ENCODE measurements around the gene ZBTB45. TPM values are rescaled to one million over a fixed set of nuclear protein-coding genes. Genes with fewer than 3 reads are reported as not detected.

Gene ZBTB45
- total and polyA plus RNA-seq, 9 of the 15 experiments (the other 6 are each of a cell fraction or from before 2014, with no cell fraction given): 0.08 to 16.1 (median 1.8) TPM

DNA sequence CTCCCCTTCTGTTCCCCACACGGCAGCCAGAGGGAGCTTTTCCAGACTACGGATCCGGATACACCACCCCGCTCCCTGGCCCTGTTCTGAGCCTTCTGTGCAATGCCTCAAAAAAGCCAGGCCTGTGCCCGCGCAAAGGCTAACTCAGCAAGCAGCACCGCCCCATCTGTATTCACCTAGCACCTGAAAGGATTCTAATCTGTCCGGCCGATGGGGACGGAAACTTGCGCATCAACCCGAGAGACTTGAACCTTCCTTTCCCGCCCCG lies 589 bp downstream of the ZBTB45 start:
- ChIA-PET CTCF (ENCODE audit: low intra/inter-chr PET ratio) (interaction anchor here (0.6 to 2.7 kb wide), 5 partner anchors 25 to 337 kb away, joined by 3 to 23 read pairs (median 4); partner anchors contain the start of genes TRIM28 and ZNF274), POLR2A (interaction anchor here (0.6 to 2.3 kb wide), 13 partner anchors 13 to 336 kb away, joined by 3 to 14 read pairs (median 6); partner anchors contain the start of genes CHMP2A, TRIM28, ZNF274 and ZNF837)
- H4K20me1 ChIP-seq (replicated peaks; ENCODE audit: control insufficient read depth, insufficient read depth, low read length): no peaks in the 10 kb centered on the region
- FAIRE-seq: peak; percentile 37
- peak overlapping the region; percentile 99 for H2AFZ ChIP-seq (ENCODE audit: low read depth, low read length)
- H3K4me3 ChIP-seq: peak overlapping the region; percentile 79
- 0% methylated on average over 12 of the region's 14 CpGs for WGBS (ENCODE audit: insufficient coverage, low coverage, missing lambda C conversion rate)
- no peaks in the 10 kb centered on the region for H3K27me3 ChIP-seq (ENCODE audit: control insufficient read depth in 2 of 2, insufficient read depth in 2 of 2, low read length in 2 of 2)
- peak; percentile 77 for ATAC-seq
- no TSS peak for BruUV-seq (replicated peaks)
- H3K36me3 ChIP-seq (ENCODE audit: control insufficient read depth, insufficient read depth, low read length): peaks cover 29% of the 10 kb centered on the region; the same call in 2 of the 3 replicates
- peak overlapping the region; percentile 98 for H3K4me2 ChIP-seq (ENCODE audit: insufficient read depth, low read length)
- no peaks in the 10 kb centered on the region for H3K9me3 ChIP-seq (replicated peaks; ENCODE audit: control insufficient read depth, insufficient read depth, low read depth, low read length)
- DNase-seq (ENCODE audit: extremely low read depth in 1 of 4, low spot score in 3 of 4): peak; percentile 64 to 82 (median 75)
- H3K4me1 ChIP-seq (replicated peaks in 1 of 2; ENCODE audit: control insufficient read depth in 2 of 2, insufficient read depth in 2 of 2, low read length in 2 of 2): peaks cover 9 to 50% of the 10 kb centered on the region in 2 experiments
- H3K27ac ChIP-seq (ENCODE audit: extremely low read depth, low read depth, low read length): peak overlapping the region; percentile 92
- intact Hi-C loops (cut with micrococcal nuclease) (loop anchor here (1.0 kb wide), 4 partner anchors 43 to 300 kb away; partner anchors contain the start of genes ZNF446 and ZSCAN22), in situ Hi-C loops (cut with MboI) (no loop called here)
- H3K9me1 ChIP-seq (ENCODE audit: control insufficient read depth, insufficient read depth, low read length): peaks cover 5% of the 10 kb centered on the region
- peak overlapping the region; percentile 95 to 97 for H3K9ac ChIP-seq (ENCODE audit: insufficient read depth in 1 of 2, low read depth in 2 of 2, low read length in 2 of 2)
- H3K79me2 ChIP-seq (ENCODE audit: control insufficient read depth, insufficient read depth, low read length): peaks cover 55% of the 10 kb centered on the region
- no peak for TF ChIP-seq DPF2 (IDR thresholded peaks at IDR 0.05)
- TF ChIP-seq ZNF263 (CRISPR knock-in tag; IDR thresholded peaks at IDR 0.05; ENCODE audit: borderline replicate concordance): no peak
- no peak for TF ChIP-seq JUNB (CRISPR knock-in tag; conservative IDR thresholded peaks at IDR 0.05)
- TF ChIP-seq, protein P1, sequence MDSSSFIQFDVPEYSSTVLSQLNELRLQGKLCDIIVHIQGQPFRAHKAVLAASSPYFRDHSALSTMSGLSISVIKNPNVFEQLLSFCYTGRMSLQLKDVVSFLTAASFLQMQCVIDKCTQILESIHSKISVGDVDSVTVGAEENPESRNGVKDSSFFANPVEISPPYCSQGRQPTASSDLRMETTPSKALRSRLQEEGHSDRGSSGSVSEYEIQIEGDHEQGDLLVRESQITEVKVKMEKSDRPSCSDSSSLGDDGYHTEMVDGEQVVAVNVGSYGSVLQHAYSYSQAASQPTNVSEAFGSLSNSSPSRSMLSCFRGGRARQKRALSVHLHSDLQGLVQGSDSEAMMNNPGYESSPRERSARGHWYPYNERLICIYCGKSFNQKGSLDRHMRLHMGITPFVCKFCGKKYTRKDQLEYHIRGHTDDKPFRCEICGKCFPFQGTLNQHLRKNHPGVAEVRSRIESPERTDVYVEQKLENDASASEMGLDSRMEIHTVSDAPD (CRISPR knock-in tag; IDR thresholded peaks at IDR 0.05): no peak
- no peak for TF ChIP-seq NFXL1 (CRISPR knock-in tag; IDR thresholded peaks at IDR 0.05)
- no peak for TF ChIP-seq PKNOX1 (IDR thresholded peaks at IDR 0.05)
- TF ChIP-seq LCOR (CRISPR knock-in tag; IDR thresholded peaks at IDR 0.05): peak; percentile 8; the same call in 1 of the 2 replicates
- no peak for TF ChIP-seq ZNF165 (CRISPR knock-in tag; IDR thresholded peaks at IDR 0.05; ENCODE audit: borderline replicate concordance)
- no peak for TF ChIP-seq MXD1 (CRISPR knock-in tag; IDR thresholded peaks at IDR 0.05; ENCODE audit: borderline replicate concordance, poor library complexity, severe bottlenecking)
- no peak for TF ChIP-seq ZNF778 (CRISPR knock-in tag; IDR thresholded peaks at IDR 0.05)
- TF ChIP-seq CTCFL (IDR thresholded peaks at IDR 0.05; ENCODE audit: borderline replicate concordance, insufficient read depth, low read depth, low read length, poor library complexity, severe bottlenecking): peak; percentile 67
- no peak for TF ChIP-seq SIRT6 (IDR thresholded peaks at IDR 0.05; ENCODE audit: low read depth, low read length)
- no peak for TF ChIP-seq RFX7 (CRISPR knock-in tag; IDR thresholded peaks at IDR 0.05)
- no peak for TF ChIP-seq CHD4 (IDR thresholded peaks at IDR 0.05; ENCODE audit: insufficient read depth, insufficient replicate concordance, low read depth, low read length, poor library complexity, severe bottlenecking)
- TF ChIP-seq, protein P2, sequence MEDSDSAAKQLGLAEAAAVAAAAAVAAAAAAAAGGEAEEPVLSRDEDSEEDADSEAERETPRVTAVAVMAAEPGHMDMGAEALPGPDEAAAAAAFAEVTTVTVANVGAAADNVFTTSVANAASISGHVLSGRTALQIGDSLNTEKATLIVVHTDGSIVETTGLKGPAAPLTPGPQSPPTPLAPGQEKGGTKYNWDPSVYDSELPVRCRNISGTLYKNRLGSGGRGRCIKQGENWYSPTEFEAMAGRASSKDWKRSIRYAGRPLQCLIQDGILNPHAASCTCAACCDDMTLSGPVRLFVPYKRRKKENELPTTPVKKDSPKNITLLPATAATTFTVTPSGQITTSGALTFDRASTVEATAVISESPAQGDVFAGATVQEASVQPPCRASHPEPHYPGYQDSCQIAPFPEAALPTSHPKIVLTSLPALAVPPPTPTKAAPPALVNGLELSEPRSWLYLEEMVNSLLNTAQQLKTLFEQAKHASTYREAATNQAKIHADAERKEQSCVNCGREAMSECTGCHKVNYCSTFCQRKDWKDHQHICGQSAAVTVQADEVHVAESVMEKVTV (CRISPR knock-in tag; IDR thresholded peaks at IDR 0.05): no peak
- no peak for TF ChIP-seq RUNX1 (IDR thresholded peaks at IDR 0.05; ENCODE audit: low read depth)

Measured in K562 (cell line).